Large intestine (tissue), 3 donors: ENCODE measurements around the gene SCO2. TPM values are rescaled to one million over a fixed set of nuclear protein-coding genes. Genes with fewer than 3 reads are reported as not detected.
"Not testable (repeated sequence)": the region's sequence is repeated elsewhere in the genome, so short reads cannot be mapped to it uniquely, and the experiment has no call there.

ENCODE experiments used
- DNase-seq, 2 donors: peaks; one replicate each; pipeline versions ENCODE4 v3.0.0 to v3.0.0-alpha.2; 2013
- H3K27ac ChIP-seq: one replicate; pipeline ENCODE4 v1.5.1; 2013; ENCODE audit warnings: low read length
- H3K27me3 ChIP-seq: 2 replicates; pipeline ENCODE4 v1.6.1; 2013; ENCODE audit warnings: low read length; ENCODE audit not compliant: control insufficient read depth, insufficient read depth
- H3K36me3 ChIP-seq: 2 replicates; pipeline ENCODE4 v1.6.1; 2013; ENCODE audit warnings: low read length; ENCODE audit not compliant: control insufficient read depth, insufficient read depth
- H3K4me1 ChIP-seq: one replicate; pipeline ENCODE4 v1.6.1; 2013; ENCODE audit warnings: low read length; ENCODE audit not compliant: control insufficient read depth, insufficient read depth
- H3K4me3 ChIP-seq: one replicate; pipeline ENCODE4 v1.5.1; 2013; ENCODE audit warnings: low read length
- H3K9me3 ChIP-seq: one replicate; pipeline ENCODE4 v1.6.1; 2013; ENCODE audit warnings: mild to moderate bottlenecking, low read depth, low read length, moderate library complexity; ENCODE audit not compliant: control insufficient read depth
- WGBS: methylation state at CpG from one replicate; pipeline ENCODE4 v1.1.5; 2013; ENCODE audit warnings: low lambda C conversion rate; ENCODE audit not compliant: insufficient coverage; 5-methylcytosine and 5-hydroxymethylcytosine counted together
- polyA plus RNA-seq: library from polyadenylated mRNA; unstranded; fragments of 120-200 nt; gene quantifications from one replicate; pipeline ENCODE4 v1.2.1, GENCODE V29; 2013

Gene SCO2
- polyA plus RNA-seq, 1 donor: 1.8 TPM

DNA sequence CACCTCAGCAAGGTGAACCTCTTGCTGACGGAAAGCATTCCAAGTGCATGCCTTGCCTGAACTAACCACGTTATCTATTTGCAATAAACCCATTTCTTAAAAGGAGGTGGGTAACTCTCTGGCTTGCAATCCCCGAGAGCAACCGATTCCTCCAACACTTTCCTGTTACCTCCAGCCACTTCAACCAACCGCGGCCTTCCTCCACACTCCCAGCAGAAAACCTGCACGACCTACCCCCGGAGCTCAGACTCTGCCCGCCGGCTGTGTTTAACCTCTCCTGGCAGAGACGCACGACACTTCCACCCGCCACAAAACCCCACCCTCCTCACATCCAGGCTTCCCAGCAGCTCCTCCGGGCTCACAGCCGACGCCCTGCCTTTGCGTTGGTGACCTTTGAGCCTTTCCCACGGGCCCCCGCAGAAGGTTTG, 708 bp downstream of the SCO2 start:
- peaks cover 34% of the 10 kb centered on the region for H3K36me3 ChIP-seq
- H3K27me3 ChIP-seq: peaks cover 5% of the 10 kb centered on the region
- peak overlapping the region; percentile 52 for H3K4me3 ChIP-seq
- H3K27ac ChIP-seq: peak overlapping the region; percentile 88
- peaks cover 29% of the 10 kb centered on the region for H3K4me1 ChIP-seq
- peak in 1 of 2 donors; percentile 92 for DNase-seq
- no CpG with 5 or more reads among the region's 19 CpGs for WGBS
- H3K9me3 ChIP-seq: peaks cover 8% of the 10 kb centered on the region

DNA sequence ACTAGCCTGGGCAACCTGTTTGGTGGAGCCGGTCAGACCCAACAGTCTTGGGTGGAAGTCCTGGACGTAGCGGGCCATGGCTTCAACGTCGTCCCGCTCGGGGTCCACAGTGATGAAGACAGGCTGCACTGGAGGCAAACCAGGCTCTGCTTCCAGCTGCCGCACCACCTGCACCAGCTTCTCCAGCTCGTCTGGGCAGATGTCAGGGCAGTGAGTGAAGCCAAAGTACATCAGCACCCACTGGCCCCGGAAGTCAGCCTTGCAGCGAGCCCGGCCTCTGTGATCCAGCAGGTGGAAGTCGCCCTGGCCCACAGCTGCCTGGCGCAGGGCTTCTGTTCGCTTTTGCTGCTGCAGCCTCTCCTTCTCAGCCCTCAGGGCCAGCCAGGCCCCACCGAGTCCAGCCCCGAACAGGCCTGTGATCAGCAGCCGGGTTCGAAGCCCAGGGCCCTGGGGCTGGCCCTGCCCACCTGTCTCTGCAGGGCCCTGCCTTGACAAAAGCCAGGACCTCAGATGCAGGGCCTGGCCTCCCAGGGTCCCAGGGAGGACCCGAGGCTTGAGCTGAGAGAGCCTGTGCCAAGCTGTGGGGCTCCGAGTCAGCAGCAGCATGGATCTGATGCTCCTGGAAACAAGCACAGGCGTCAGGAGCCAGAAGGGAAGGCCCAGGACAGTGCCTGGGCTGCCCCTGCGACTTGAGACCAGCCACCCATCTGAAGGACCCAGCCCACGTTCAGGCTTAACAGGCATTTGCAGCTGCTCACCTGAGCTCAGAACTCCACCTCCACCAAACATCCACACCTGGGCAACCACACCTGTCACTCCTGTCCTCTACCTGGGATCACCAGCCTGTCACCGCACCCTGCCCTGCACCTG, 1.4 kb downstream of the SCO2 start:
- Histone ChIP-seq H3K36me3 (peaks cover 39% of the 10 kb centered on the region), H3K4me1 (peaks cover 24% of the 10 kb centered on the region), H3K9me3 (peaks cover 2% of the 10 kb centered on the region), H3K4me3 (peak overlapping the region; percentile 52), H3K27ac (peak overlapping the region; percentile 88), H3K27me3 (no peaks in the 10 kb centered on the region)
- WGBS: no CpG with 5 or more reads among the region's 25 CpGs
- DNase-seq: no peak

- peaks cover 45% of the 10 kb centered on the region for H3K36me3 ChIP-seq
- no peak overlapping the region for H3K27ac ChIP-seq
- WGBS: no CpG with 5 or more reads among the region's 16 CpGs
These were observed 2.0 kb downstream of the SCO2 start for GRCh38 chr22:50523458-50523805.

DNA sequence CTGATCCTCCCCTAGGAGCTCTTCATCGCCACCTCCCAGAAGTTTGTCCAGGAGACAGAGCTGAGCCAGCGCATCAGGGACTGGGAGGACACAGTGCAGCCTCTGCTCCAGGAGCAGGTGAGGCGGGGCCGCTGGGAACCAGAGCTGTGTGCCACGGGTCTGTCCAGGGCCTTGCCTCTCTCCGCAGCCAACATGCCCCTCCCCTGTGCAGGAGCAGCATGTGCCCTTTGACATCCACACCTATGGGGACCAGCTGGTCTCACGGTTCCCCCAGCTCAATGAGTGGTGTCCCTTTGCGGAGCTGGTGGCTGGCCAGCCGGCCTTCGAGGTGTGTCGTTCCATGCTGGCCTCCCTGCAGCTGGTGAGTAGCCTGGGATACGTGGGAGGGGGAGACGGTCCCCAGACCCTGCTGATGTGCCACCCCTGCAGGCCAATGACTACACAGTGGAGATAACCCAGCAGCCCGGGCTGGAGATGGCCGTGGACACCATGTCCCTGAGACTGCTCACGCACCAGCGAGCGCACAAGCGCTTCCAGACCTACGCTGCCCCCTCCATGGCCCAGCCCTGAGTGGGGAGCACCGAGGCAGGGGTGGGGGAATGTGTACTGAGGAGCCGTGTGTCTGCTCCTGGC, 2.5 kb downstream of the SCO2 start:
- Histone ChIP-seq H3K27me3 (no peaks in the 10 kb centered on the region), H3K9me3 (no peaks in the 10 kb centered on the region), H3K36me3 (peaks cover 51% of the 10 kb centered on the region), H3K27ac (no peak overlapping the region), H3K4me1 (peaks cover 24% of the 10 kb centered on the region), H3K4me3 (no peak overlapping the region)
- no CpG with 5 or more reads among the region's 22 CpGs for WGBS
- no peak for DNase-seq

More at GRCh38 chr22:50523458-50523805, 2.0 kb downstream of the SCO2 start:
- Histone ChIP-seq H3K4me3 (no peak overlapping the region), H3K4me1 (peaks cover 24% of the 10 kb centered on the region), H3K9me3 (no peaks in the 10 kb centered on the region), H3K27me3 (no peaks in the 10 kb centered on the region)
- DNase-seq: no peak

GRCh38 chr22:50522208-50522805, 3.1 kb downstream of the SCO2 start:
- peaks cover 24% of the 10 kb centered on the region for H3K4me1 ChIP-seq
- H3K9me3 ChIP-seq: no peaks in the 10 kb centered on the region
- WGBS: no CpG with 5 or more reads among the region's 15 CpGs
- H3K27me3 ChIP-seq: no peaks in the 10 kb centered on the region
- peaks cover 57% of the 10 kb centered on the region for H3K36me3 ChIP-seq
- DNase-seq: no peak
- no peak overlapping the region for H3K4me3 ChIP-seq
- H3K27ac ChIP-seq: no peak overlapping the region

- H3K36me3 ChIP-seq: peaks cover 63% of the 10 kb centered on the region
- H3K27ac ChIP-seq: no peak overlapping the region
- H3K9me3 ChIP-seq: no peaks in the 10 kb centered on the region
- WGBS: no CpG with 5 or more reads among the region's 10 CpGs
- peaks cover 22% of the 10 kb centered on the region for H3K4me1 ChIP-seq
- no peaks in the 10 kb centered on the region for H3K27me3 ChIP-seq
- no peak overlapping the region for H3K4me3 ChIP-seq
- no peak for DNase-seq
These were observed 3.7 kb downstream of the SCO2 start for GRCh38 chr22:50521710-50522109.

DNA sequence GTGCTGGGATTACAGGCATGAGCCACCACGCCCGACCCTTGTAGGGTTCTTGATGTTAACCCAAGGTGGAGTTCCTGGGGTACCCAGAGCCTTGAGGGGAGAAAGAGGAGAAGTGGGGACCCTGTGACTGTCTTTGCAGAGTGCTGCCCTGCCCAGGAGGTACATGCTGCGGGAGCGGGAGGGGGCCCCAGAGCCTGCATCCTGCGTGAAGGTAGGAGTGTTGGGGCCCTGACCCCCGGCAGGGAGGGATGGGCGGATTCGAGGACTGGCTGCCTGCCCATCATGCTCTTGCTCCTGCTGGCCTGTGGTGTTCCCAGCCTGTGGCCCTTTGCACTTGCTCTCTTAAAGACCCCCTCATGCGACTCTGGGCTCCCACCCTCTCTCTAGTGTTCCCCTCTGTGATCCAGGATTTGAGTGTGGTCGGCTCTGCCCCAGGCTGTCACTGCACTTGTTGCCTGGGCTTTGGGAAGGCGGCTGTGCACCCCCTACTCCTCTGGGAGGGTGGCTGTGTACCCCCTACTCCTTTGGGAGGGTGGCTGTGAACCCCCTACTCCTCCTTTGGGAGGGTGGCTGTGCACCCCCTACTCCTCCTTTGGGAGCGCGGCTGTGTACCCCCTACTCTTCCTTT, 4.5 kb downstream of the SCO2 start:
- peaks cover 19% of the 10 kb centered on the region for H3K4me1 ChIP-seq
- WGBS: no CpG with 5 or more reads among the region's 13 CpGs
- H3K9me3 ChIP-seq: no peaks in the 10 kb centered on the region
- H3K36me3 ChIP-seq: peaks cover 70% of the 10 kb centered on the region
- no peak overlapping the region for H3K27ac ChIP-seq
- no peaks in the 10 kb centered on the region for H3K27me3 ChIP-seq
- no peak for DNase-seq
- no peak overlapping the region for H3K4me3 ChIP-seq

DNA sequence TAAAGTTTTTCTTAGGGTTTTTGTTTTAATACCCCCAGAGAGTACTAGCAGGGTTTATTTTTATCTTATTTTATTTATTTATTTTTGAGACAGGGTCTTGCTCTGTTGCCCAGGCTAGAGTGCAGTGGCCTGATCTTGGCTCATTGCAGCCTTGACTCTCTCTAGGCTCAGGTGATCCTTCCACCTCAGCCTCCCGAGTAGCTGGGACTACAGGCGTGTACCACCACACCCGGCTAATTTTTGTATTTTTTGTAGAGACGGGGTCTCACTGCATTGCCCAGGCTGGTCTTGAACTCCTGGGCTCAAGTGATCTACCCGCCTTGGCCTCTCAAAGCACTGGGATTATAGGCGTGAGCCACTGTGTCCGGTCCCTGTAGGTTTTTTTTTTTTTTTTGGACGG, 5.2 kb downstream of the SCO2 start:
- DNase-seq, H3K27ac ChIP-seq, H3K9me3 ChIP-seq, H3K27me3 ChIP-seq, H3K4me3 ChIP-seq: not testable (repeated sequence)
- Histone ChIP-seq H3K36me3 (peaks cover 73% of the 10 kb centered on the region), H3K4me1 (peaks cover 19% of the 10 kb centered on the region)
- no CpG with 5 or more reads among the region's 8 CpGs for WGBS

GRCh38 chr22:50519151-50519550, 6.2 kb downstream of the SCO2 start:
- WGBS: no CpG with 5 or more reads among the region's 8 CpGs
- Histone ChIP-seq H3K4me3 (no peak overlapping the region), H3K36me3 (peaks cover 79% of the 10 kb centered on the region), H3K9me3 (no peaks in the 10 kb centered on the region), H3K4me1 (peaks cover 15% of the 10 kb centered on the region), H3K27me3 (no peaks in the 10 kb centered on the region), H3K27ac (no peak overlapping the region)
- DNase-seq: no peak

- H3K4me1 ChIP-seq: peaks cover 9% of the 10 kb centered on the region
- H3K9me3 ChIP-seq: no peaks in the 10 kb centered on the region
- DNase-seq: no peak
- no peak overlapping the region for H3K27ac ChIP-seq
- peaks cover 74% of the 10 kb centered on the region for H3K36me3 ChIP-seq
- no CpG with 5 or more reads among the region's 7 CpGs for WGBS
- no peak overlapping the region for H3K4me3 ChIP-seq
- no peaks in the 10 kb centered on the region for H3K27me3 ChIP-seq
These were observed 6.8 kb downstream of the SCO2 start for GRCh38 chr22:50518606-50519005.
